ENCODE data around the gene AFF4. TPM values are rescaled to one million over a fixed set of nuclear protein-coding genes. Genes with fewer than 3 reads are reported as not detected.

AFF4 gene
- total RNA-seq, 1 donor from 2014 or later = 119 TPM

DNA sequence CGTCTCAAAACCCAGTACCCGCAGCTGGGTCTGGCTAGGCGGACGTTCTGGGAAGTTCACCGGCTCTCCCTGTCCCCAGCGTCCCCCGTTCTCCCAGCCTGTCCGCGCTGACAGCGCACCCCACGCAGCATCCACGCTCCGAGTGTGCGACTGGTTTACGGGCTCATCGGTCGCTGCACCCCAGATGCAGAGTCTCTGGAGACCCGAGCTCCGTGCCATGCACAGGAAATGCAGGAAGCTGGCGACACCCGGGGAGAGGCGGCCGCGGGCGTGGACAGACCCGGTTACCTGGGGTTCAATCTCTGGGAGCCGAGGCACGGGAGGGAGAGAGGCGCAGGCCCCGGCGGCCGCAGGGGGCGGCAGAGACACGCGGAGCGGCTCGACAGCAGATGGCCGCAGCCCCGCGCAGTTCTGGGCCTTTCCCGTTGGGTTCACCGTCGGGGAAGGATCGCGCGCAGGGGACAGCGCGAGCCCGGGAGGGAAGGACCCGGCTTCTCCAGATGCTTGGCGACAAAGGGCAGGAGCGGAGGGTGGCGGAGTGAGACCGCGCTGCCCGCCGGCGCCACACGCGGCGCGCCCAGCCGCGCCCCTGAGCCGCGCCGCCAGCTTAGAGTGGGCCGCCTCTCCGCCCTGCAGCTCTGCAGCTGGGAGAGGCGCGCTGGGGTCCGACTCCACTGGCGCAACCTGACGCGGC, 133.5 kb downstream of the AFF4 start:
- H3K27ac Mint-ChIP-seq = peak overlapping the region; percentile 78
- H3K4me3 Mint-ChIP-seq = peak overlapping the region; percentile 86
- H3K27me3 Mint-ChIP-seq (ENCODE audit: low read depth) = peaks cover 46% of the 10 kb centered on the region
- DNase-seq (ENCODE audit: low spot score in 2 of 2, unreplicated experiment in 2 of 2) = peak; percentile 61 to 83
- H3K36me3 Mint-ChIP-seq = no peaks in the 10 kb centered on the region
- H3K9me3 Mint-ChIP-seq = no peaks in the 10 kb centered on the region
- TF ChIP-seq, protein P1, sequence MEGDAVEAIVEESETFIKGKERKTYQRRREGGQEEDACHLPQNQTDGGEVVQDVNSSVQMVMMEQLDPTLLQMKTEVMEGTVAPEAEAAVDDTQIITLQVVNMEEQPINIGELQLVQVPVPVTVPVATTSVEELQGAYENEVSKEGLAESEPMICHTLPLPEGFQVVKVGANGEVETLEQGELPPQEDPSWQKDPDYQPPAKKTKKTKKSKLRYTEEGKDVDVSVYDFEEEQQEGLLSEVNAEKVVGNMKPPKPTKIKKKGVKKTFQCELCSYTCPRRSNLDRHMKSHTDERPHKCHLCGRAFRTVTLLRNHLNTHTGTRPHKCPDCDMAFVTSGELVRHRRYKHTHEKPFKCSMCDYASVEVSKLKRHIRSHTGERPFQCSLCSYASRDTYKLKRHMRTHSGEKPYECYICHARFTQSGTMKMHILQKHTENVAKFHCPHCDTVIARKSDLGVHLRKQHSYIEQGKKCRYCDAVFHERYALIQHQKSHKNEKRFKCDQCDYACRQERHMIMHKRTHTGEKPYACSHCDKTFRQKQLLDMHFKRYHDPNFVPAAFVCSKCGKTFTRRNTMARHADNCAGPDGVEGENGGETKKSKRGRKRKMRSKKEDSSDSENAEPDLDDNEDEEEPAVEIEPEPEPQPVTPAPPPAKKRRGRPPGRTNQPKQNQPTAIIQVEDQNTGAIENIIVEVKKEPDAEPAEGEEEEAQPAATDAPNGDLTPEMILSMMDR (IDR thresholded peaks at IDR 0.05; ENCODE audit: unreplicated experiment) = peak; percentile 80
- H3K4me1 Mint-ChIP-seq = peaks cover 11% of the 10 kb centered on the region

DNA sequence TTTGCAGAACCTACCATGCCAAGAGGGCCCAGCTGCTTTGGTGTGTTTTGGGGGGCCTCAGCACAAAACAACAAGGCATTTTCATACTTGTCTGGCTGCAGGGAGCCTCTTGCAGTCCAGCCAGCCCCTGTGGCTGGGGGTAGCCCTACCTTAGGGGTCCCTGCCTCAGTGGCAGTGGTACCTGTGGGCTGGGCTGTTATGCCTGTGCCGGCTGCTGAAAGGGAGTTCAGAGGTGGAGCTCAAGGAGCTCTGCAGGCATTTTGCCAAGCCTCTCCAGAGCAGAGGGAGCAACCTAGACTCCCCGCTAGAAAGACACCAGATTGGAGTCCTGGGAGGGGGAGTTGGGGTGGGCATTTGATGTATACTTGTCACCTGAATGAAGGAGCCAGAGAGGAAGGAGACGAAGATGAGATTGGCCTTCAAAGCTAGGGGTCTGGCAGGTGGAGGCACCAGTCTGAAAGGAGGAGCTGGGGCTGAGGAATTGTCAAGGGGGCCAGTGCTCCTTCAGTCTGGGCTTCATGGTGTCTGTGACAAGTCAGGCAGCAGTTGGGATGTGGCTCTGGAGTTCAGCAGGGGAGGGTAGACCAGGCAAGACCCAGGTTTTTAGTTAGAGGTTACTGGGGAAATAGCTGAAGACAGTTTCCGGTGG, 134.5 kb downstream of the AFF4 start:
- peak overlapping the region; percentile 86 for H3K4me3 Mint-ChIP-seq
- peaks cover 11% of the 10 kb centered on the region for H3K4me1 Mint-ChIP-seq
- no peaks in the 10 kb centered on the region for H3K36me3 Mint-ChIP-seq
- H3K9me3 Mint-ChIP-seq = no peaks in the 10 kb centered on the region
- peaks cover 46% of the 10 kb centered on the region for H3K27me3 Mint-ChIP-seq (ENCODE audit: low read depth)
- H3K27ac Mint-ChIP-seq = no peak overlapping the region
- DNase-seq (ENCODE audit: low spot score in 2 of 2, unreplicated experiment in 2 of 2) = no peak
- TF ChIP-seq, protein P1 (IDR thresholded peaks at IDR 0.05; ENCODE audit: unreplicated experiment) = no peak

DNA sequence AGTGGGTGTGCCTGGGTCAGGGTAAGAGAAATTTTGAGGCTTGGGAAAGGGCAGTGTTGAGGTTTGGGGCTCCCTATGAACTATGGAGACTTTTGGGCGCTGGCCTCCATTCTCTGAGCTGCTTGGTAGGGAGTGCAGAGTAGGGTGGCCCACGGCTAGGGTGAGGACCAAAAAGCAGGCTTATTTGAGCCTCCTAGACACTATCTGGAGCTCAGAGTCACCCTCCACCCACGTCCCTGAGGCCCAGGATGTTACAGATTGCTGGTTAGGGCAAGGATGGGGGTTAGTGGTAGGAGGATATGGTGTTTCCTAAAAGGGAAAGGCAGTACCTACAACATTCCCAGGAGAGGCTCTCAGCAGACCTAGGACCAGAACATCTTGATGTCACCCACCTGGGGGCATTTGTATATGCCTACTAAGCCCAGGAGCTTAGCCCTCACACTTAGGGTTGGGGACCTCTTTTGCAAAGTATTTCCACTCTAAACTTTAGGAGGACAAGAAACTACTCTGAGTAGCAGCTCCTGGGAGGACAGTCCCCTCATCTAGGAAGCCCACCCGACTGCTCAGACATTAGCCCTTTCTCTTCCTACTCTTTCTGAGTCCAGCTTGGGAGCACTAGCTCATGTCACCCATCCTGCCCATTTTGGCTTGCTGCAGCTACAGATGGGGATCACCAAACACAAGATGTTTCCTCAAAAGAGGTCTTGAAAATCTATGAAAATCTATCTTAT, 135.3 kb downstream of the AFF4 start:
- H3K27me3 Mint-ChIP-seq (ENCODE audit: low read depth) = peaks cover 46% of the 10 kb centered on the region
- peak in 1 of 2 experiments; percentile 34 for DNase-seq (ENCODE audit: low spot score in 2 of 2, unreplicated experiment in 2 of 2)

DNA sequence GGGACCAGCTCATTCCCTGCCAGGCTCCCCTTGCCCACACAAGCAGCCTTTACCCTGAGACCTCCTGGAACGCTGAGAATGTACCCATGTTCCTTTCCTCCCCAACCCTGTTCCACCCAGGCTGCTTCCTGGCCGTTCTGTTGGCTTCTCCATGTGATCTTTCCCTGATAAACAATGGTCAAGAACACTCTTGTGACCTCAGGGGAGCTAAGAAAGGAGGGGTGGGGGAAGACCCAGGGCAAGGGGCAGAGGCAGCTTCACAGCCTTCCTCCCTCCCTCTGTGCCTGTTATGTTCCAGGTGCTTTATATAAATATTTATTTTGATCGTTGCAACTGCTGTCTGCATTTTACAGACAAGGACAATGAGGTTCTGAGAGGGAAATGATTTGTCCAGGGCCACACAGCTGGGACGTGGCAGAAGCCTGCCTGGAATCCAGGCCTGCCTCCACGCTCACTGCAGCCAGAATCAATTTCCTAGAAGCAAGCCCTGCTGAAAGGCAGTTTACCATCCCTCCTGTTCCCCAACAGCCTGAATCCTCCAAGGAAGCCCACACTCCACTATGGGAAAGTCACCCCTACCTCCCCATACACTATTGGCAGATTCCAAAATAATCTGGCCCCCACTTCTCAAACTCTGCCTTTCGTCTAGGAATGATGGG, 136.9 kb downstream of the AFF4 start:
- TF ChIP-seq, protein P1 (IDR thresholded peaks at IDR 0.05; ENCODE audit: unreplicated experiment) = no peak
- H3K27me3 Mint-ChIP-seq (ENCODE audit: low read depth) = peaks cover 42% of the 10 kb centered on the region
- H3K27ac Mint-ChIP-seq = no peak overlapping the region
- peak in 1 of 2 experiments; percentile 34 for DNase-seq (ENCODE audit: low spot score in 2 of 2, unreplicated experiment in 2 of 2)
- no peaks in the 10 kb centered on the region for H3K9me3 Mint-ChIP-seq
- peaks cover 19% of the 10 kb centered on the region for H3K4me1 Mint-ChIP-seq
- H3K4me3 Mint-ChIP-seq = peak overlapping the region; percentile 40
- no peaks in the 10 kb centered on the region for H3K36me3 Mint-ChIP-seq

More for the DNA sequence above, 135.3 kb downstream of the AFF4 start:
- H3K27ac Mint-ChIP-seq = no peak overlapping the region
- peaks cover 14% of the 10 kb centered on the region for H3K4me1 Mint-ChIP-seq
- no peaks in the 10 kb centered on the region for H3K9me3 Mint-ChIP-seq
- no peak overlapping the region for H3K4me3 Mint-ChIP-seq
- no peaks in the 10 kb centered on the region for H3K36me3 Mint-ChIP-seq
- TF ChIP-seq, protein P1 (IDR thresholded peaks at IDR 0.05; ENCODE audit: unreplicated experiment) = no peak

DNA sequence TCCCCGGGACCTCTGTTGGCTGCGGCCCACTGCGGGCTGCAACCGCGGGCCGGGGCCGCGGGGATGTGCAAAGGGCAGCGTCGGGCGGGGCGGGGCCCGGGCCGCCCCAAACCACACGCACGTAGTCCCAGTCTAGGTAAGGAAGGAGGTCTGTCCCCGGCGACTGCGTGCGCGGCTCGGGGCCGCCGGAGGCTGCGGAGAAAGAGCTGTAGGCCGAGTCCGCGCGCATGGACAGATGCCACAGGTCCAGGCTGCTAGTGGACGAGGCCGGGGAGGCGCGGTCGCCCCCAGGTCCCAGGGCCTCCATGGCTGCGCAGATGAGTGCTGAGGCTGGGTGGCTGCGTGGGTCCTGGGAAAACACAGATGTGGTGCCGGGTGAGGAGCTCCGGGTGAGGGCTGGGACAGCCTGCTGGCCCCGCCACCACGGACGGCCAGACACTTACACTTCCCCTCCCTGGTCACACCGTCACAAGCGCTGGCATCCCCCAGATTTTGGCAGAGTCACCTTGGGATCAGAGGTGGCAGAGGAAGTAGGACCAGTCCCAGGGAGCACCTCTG, 137.5 kb downstream of the AFF4 start:
- TF ChIP-seq, protein P1 (IDR thresholded peaks at IDR 0.05; ENCODE audit: unreplicated experiment) = no peak
- Mint-ChIP-seq H3K9me3 (no peaks in the 10 kb centered on the region), H3K27ac (no peak overlapping the region), H3K4me1 (peaks cover 18% of the 10 kb centered on the region), H3K36me3 (no peaks in the 10 kb centered on the region), H3K4me3 (peak overlapping the region; percentile 40), H3K27me3 (ENCODE audit: low read depth) (peaks cover 36% of the 10 kb centered on the region)
- peak in 1 of 2 experiments; percentile 38 for DNase-seq (ENCODE audit: low spot score in 2 of 2, unreplicated experiment in 2 of 2)

Data from mesothelial cell of epicardium (in vitro differentiated cells).